Gastroesophageal sphincter (tissue), 3 donors: ENCODE measurements around the gene CACNG1.

ENCODE experiments used
- CTCF ChIP-seq, 4 experiments: fragments of 200-600 bp in 2 of 4; fragments of 450-650 bp in 2 of 4; sonication (generic) in 1 of 4; IDR thresholded peaks; one replicate each; pipeline ENCODE4 v1.5.1; 2017 to 2019; ENCODE audit warnings: antibody characterized with exemption in 4 of 4, mild to moderate bottlenecking in 2 of 4, moderate library complexity in 2 of 4
- POLR2A ChIP-seq, 2 donors: fragments of 450-650 bp; IDR thresholded peaks; one replicate each; pipeline ENCODE4 v1.6.1; 2017; ENCODE audit warnings: antibody characterized with exemption in 2 of 2, mild to moderate bottlenecking in 2 of 2, moderate library complexity in 1 of 2

- TF ChIP-seq CTCF (IDR thresholded peaks at IDR 0.05) (no peak), POLR2A (IDR thresholded peaks at IDR 0.05) (no peak)
Observed at GRCh38 chr17:67049025-67049739, 4.8 kb downstream of the CACNG1 start.
